GM19455 (cell line): ENCODE results near the gene CCR9.

Experiments
- ATAC-seq: cut with Tn5 transposase; IDR thresholded peaks from one replicate; pipeline ENCODE4 v1.9.1; 2021; ENCODE audit not compliant: unreplicated experiment

The CCR9 gene

GRCh38 chr3:45950686-45951600 lies 64.6 kb downstream of the CCR9 start:
- ATAC-seq = no peak

DNA sequence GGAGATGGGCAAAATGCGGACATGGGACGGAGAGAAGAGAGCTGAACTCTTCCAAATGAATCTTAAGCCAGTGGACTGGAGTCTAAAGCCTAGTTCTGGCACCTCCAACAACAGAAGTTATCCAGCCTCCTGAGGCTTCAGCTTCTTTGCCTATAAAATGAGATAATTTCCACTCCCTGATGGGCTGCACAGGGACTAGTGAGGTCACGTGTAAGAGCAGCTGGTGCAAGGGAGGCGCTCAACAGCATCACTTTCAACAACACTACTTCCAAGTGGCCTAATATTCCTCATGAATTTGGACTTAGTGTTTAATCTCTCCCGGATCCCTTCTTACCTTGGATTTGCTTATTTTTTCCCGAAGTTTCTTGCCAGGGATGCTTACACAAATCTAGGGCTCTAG lies 65.6 kb downstream of the CCR9 start:
- no peak for ATAC-seq

DNA sequence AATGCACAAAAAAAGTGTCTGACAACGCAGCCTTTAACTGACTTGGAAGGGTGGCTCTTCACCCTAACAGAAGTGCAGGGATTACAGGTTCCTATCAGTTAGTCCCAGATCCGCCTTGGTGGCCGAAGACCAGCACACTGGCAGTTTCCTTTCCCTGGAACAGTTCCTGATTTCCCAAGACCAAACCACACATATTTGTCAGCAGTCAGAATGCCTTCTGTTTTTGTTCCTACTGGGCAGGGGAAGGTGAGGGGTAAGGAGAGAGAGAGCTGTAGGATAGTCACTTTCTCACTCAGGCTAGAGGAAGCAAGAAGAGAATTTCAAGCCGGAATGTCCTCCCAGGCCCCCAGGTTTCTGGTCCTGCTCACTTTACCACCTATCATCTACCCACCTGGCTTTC lies 66.1 kb downstream of the CCR9 start:
- ATAC-seq = no peak
